AG09309 (cell line): ENCODE measurements around the gene POMGNT1.

Experiments used
- DNase-seq: peaks from one replicate; pipeline ENCODE4 v3.0.0-alpha.2; 2010; ENCODE audit warnings: low read depth
- H3K4me3 ChIP-seq: 2 replicates; pipeline ENCODE4 v1.5.1; 2011; ENCODE audit warnings: mild to moderate bottlenecking, low read depth, low read length, moderate library complexity; ENCODE audit not compliant: control insufficient read depth
- CTCF ChIP-seq: IDR thresholded peaks from 2 replicates; pipeline ENCODE4 v1.5.1; 2011; ENCODE audit warnings: mild to moderate bottlenecking, low read depth, low read length, inconsistent platforms; ENCODE audit not compliant: insufficient read depth, control insufficient read depth; ENCODE audit errors: missing control alignments

POMGNT1 gene

GRCh38 chr1:46194641-46195193, 3.5 kb downstream of the POMGNT1 start:
- no peak for DNase-seq
- no peak overlapping the region for H3K4me3 ChIP-seq
- TF ChIP-seq CTCF = no peak

GRCh38 chr1:46193984-46194570, 4.2 kb downstream of the POMGNT1 start:
- no peak for DNase-seq
- H3K4me3 ChIP-seq = no peak overlapping the region
- TF ChIP-seq CTCF = no peak

GRCh38 chr1:46193285-46193684, 4.9 kb downstream of the POMGNT1 start:
- H3K4me3 ChIP-seq = no peak overlapping the region
- no peak for DNase-seq
- TF ChIP-seq CTCF = no peak

GRCh38 chr1:46192171-46192570, 6.1 kb downstream of the POMGNT1 start:
- no peak for TF ChIP-seq CTCF
- no peak for DNase-seq

GRCh38 chr1:46191033-46191701, 7.1 kb downstream of the POMGNT1 start:
- no peak for TF ChIP-seq CTCF
- no peak for DNase-seq
- no peak overlapping the region for H3K4me3 ChIP-seq

More at GRCh38 chr1:46192171-46192570, 6.1 kb downstream of the POMGNT1 start:
- no peak overlapping the region for H3K4me3 ChIP-seq

GRCh38 chr1:46190539-46190938, 7.7 kb downstream of the POMGNT1 start:
- no peak for TF ChIP-seq CTCF
- no peak overlapping the region for H3K4me3 ChIP-seq
- DNase-seq = no peak
